Activated B cell treated with CpG ODN at 0.5 μM for 24 hours (primary cell): ENCODE data around the gene BCL7C. TPM values are rescaled to one million over a fixed set of nuclear protein-coding genes. Genes with fewer than 3 reads are reported as not detected.
A peak's percentile ranks its signal among the peaks of the same experiment; 100 is the strongest.

Experiments
- ATAC-seq: fragments of 200-7000 bp; cut with Tn5 transposase; one replicate; pipeline ENCODE4 v1.10.0; 2021; ENCODE audit warnings: low read depth, mild to moderate bottlenecking, moderate library complexity
- CTCF ChIA-PET: fragments of 350-600 bp; sonication (Branson Sonifier 250); formaldehyde crosslinking; loops from one replicate; lab custom pipeline; 2021; ENCODE audit warnings: antibody characterized with exemption; lab: Charles Lee
- POLR2A ChIA-PET: fragments of 350-600 bp; sonication (Branson Sonifier 250); formaldehyde crosslinking; loops from one replicate; lab custom pipeline; 2021; ENCODE audit warnings: antibody characterized with exemption; lab: Charles Lee
- DNase-seq: peaks from one replicate; pipeline ENCODE4 v3.0.0; 2022
- H3K27ac Mint-ChIP-seq: one replicate; pipeline ENCODE4 v1.8.0; 2020; ENCODE audit warnings: mixed read lengths
- H3K27me3 Mint-ChIP-seq: one replicate; pipeline ENCODE4 v1.8.0; 2021; ENCODE audit warnings: mixed read lengths
- H3K36me3 Mint-ChIP-seq: one replicate; pipeline ENCODE4 v1.8.0; 2021; ENCODE audit warnings: low read depth, mixed read lengths
- H3K4me1 Mint-ChIP-seq: one replicate; pipeline ENCODE4 v1.8.0; 2021; ENCODE audit warnings: mixed read lengths
- H3K4me3 Mint-ChIP-seq: one replicate; pipeline ENCODE4 v1.8.0; 2020; ENCODE audit warnings: mild to moderate bottlenecking, mixed read lengths
- H3K9me3 Mint-ChIP-seq: one replicate; pipeline ENCODE4 v1.8.0; 2020; ENCODE audit warnings: mixed read lengths
- CTCF ChIP-seq: fragments of 200-600 bp; IDR thresholded peaks from one replicate; pipeline ENCODE4 v1.8.0; 2022; ENCODE audit warnings: antibody characterized with exemption, mild to moderate bottlenecking
- intact Hi-C: fragments of 100-400 bp; cut with micrococcal nuclease; formaldehyde crosslinking; loops from one replicate; pipeline ENCODE4 v1.15.1; 2024
- total RNA-seq: library from RNA; stranded (reverse); gene quantifications from 2 replicates; pipeline ENCODE4 v1.2.3, GENCODE V29; 2022

The BCL7C gene
- total RNA-seq, 1 donor from 2014 or later: 32.2 TPM

GRCh38 chr16:30904114-30904780 lies 10.4 kb upstream of the BCL7C start:
- POLR2A ChIA-PET: interaction anchor here (0.5 to 5.5 kb wide), 5 partner anchors 20 to 1228 kb away, joined by 3 to 77 read pairs (median 3); no protein-coding TSS in a partner anchor

DNA sequence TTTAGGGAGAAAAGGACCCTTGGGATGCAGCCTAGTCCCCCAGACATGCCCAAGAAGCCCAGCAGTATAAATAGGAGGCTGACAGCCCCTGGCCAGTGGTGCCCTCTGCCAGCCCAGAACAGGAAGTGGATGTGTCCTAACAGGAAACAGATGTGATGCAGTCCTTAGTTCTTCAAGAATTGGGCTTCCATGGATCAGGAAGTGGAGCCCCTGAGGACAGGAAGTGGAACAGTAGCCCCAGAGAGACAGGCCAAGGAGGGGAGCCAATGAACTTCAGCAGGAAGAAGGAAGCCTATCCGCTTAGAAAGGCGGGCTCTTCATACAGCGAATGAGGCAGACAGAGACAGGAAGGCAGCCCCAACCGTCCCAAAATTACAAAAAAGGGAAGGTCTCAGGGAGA lies 9.7 kb upstream of the BCL7C start:
- Mint-ChIP-seq H3K4me1 (peaks cover 26% of the 10 kb centered on the region), H3K4me3 (peak overlapping the region; percentile 1), H3K36me3 (no peaks in the 10 kb centered on the region), H3K27me3 (no peaks in the 10 kb centered on the region), H3K9me3 (no peaks in the 10 kb centered on the region), H3K27ac (peak overlapping the region; percentile 67)
- no peak for TF ChIP-seq CTCF
- POLR2A ChIA-PET: interaction anchor here (0.6 to 5.5 kb wide), 4 partner anchors 27 to 77 kb away, joined by 3 to 77 read pairs (median 4); no protein-coding TSS in a partner anchor
- ATAC-seq: no peak
- intact Hi-C loops: no loop called here
- no peak for DNase-seq
- CTCF ChIA-PET: interaction anchor here (2.4 to 5.6 kb wide), 2 partner anchors 11 to 57 kb away, joined by 11 to 96 read pairs; no protein-coding TSS in a partner anchor

More at GRCh38 chr16:30904114-30904780, 10.4 kb upstream of the BCL7C start:
- Mint-ChIP-seq H3K4me1 (peaks cover 26% of the 10 kb centered on the region), H3K27ac (no peak overlapping the region), H3K27me3 (no peaks in the 10 kb centered on the region), H3K36me3 (no peaks in the 10 kb centered on the region), H3K9me3 (no peaks in the 10 kb centered on the region), H3K4me3 (no peak overlapping the region)
- no peak for TF ChIP-seq CTCF
- ATAC-seq (no peak), DNase-seq (no peak)
- CTCF ChIA-PET: interaction anchor here (5.6 kb wide), 1 partner anchor 58 kb away, joined by 96 read pairs; no protein-coding TSS in a partner anchor
- intact Hi-C loops: no loop called here

GRCh38 chr16:30903002-30903401 lies 9.1 kb upstream of the BCL7C start:
- TF ChIP-seq CTCF: no peak
- no peak for ATAC-seq
- POLR2A ChIA-PET: interaction anchor here (0.6 to 5.5 kb wide), 10 partner anchors 16 to 210 kb away, joined by 3 to 77 read pairs (median 6); no protein-coding TSS in a partner anchor
- CTCF ChIA-PET: interaction anchor here (1.3 to 5.6 kb wide), 8 partner anchors 9 to 62 kb away, joined by 3 to 96 read pairs (median 8); no protein-coding TSS in a partner anchor
- Mint-ChIP-seq H3K27me3 (no peaks in the 10 kb centered on the region), H3K27ac (peak overlapping the region; percentile 95), H3K4me1 (peaks cover 26% of the 10 kb centered on the region), H3K9me3 (no peaks in the 10 kb centered on the region), H3K4me3 (peak overlapping the region; percentile 95), H3K36me3 (no peaks in the 10 kb centered on the region)
- intact Hi-C loops: no loop called here
- no peak for DNase-seq

GRCh38 chr16:30902029-30902972 lies 8.4 kb upstream of the BCL7C start:
- no peak for TF ChIP-seq CTCF
- CTCF ChIA-PET: interaction anchor here (0.9 to 5.6 kb wide), 11 partner anchors 10 to 97 kb away, joined by 3 to 96 read pairs (median 5); no protein-coding TSS in a partner anchor
- H3K9me3 Mint-ChIP-seq: no peaks in the 10 kb centered on the region
- no peaks in the 10 kb centered on the region for H3K36me3 Mint-ChIP-seq
- ATAC-seq (peak; percentile 78), DNase-seq (peak; percentile 77)
- POLR2A ChIA-PET: interaction anchor here (0.6 to 5.5 kb wide), 14 partner anchors 9 to 435 kb away, joined by 3 to 77 read pairs (median 5); partner anchors contain the start of gene BCL7C
- peak overlapping the region; percentile 95 for H3K27ac Mint-ChIP-seq
- no peaks in the 10 kb centered on the region for H3K27me3 Mint-ChIP-seq
- H3K4me3 Mint-ChIP-seq: peak overlapping the region; percentile 95
- intact Hi-C loops: loop anchor here (1.0 kb wide), 3 partner anchors 8 to 58 kb away; partner anchors contain the start of gene BCL7C
- peaks cover 31% of the 10 kb centered on the region for H3K4me1 Mint-ChIP-seq
